Measurements from ENCODE around the gene PTPN12.
"Not testable (repeated sequence)": the region's sequence is repeated elsewhere in the genome, so short reads cannot be mapped to it uniquely, and the experiment has no call there.

DNA sequence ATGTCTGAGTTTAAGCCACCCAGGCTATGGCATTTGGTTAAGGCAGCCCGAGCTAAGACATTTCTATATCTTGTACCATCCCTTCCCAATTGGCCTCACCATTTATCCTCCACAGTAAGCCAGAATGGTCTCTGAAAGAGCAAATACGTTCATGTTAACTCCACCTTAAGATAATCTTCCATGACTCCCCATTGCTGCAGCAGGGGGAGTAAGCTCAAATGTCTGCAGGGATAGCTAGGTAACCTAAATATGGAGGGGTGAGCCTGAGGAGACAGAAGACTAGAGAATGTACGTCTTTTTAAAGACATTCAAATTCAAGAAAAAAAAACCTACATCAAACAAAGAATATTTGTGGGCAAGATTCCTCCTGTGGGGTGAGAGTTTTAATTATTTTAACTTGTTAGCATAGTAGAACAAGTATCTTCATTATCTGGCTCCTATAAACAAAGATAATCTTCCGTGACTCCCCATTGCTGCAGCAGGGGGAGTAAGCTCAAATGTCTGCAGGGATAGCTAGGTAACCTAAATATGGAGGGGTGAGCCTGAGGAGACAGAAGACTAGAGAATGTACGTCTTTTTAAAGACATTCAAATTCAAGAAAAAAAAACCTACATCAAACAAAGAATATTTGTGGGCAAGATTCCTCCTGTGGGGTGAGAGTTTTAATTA, 24.0 kb upstream of the PTPN12 start:
- not testable (repeated sequence) for TF ChIP-seq CTCF (IDR thresholded peaks at IDR 0.05; ENCODE audit: insufficient read depth, low read length); POLR2AphosphoS5 (IDR thresholded peaks at IDR 0.05; ENCODE audit: low read depth); REST (IDR thresholded peaks at IDR 0.05; ENCODE audit: insufficient replicate concordance, low read depth); GABPA (IDR thresholded peaks at IDR 0.05; ENCODE audit: low read depth); SPI1 (IDR thresholded peaks at IDR 0.05; ENCODE audit: borderline replicate concordance, low read depth)
